Measurements from ENCODE around the gene TTC4. TPM values are rescaled to one million over a fixed set of nuclear protein-coding genes. Genes with fewer than 3 reads are reported as not detected.

Gene TTC4
- total and polyA plus RNA-seq, 2 experiments from 2014 or later: 25.1 to 33.6 TPM

- Histone ChIP-seq H3K4me2 (no peak overlapping the region), H3K36me3 (ENCODE audit: insufficient read depth) (peaks cover 5% of the 10 kb centered on the region), H3K4me3 (no peak overlapping the region), H3K9me2 (ENCODE audit: insufficient read depth) (no peaks in the 10 kb centered on the region), H3K4me1 (ENCODE audit: insufficient read depth) (no peaks in the 10 kb centered on the region), H4K20me1 (replicated peaks; ENCODE audit: insufficient read depth) (no peaks in the 10 kb centered on the region; the same call in 1 of the 2 replicates), H2AFZ (no peak overlapping the region), H3K27me3 (ENCODE audit: insufficient read depth) (no peaks in the 10 kb centered on the region), H3F3A (replicated peaks; ENCODE audit: low read depth) (no peaks in the 10 kb centered on the region), H3K27ac (ENCODE audit: low read depth) (no peak overlapping the region), H3K79me2 (replicated peaks; ENCODE audit: insufficient read depth) (no peaks in the 10 kb centered on the region)
- H3K27me3 Mint-ChIP-seq (ENCODE audit: insufficient read depth, low read depth, poor library complexity): peaks cover 7% of the 10 kb centered on the region
- H3K36me3 Mint-ChIP-seq (ENCODE audit: low read depth): peaks cover 30% of the 10 kb centered on the region
- ATAC-seq: peak; percentile 52; the same call in 1 of the 3 replicates
- peaks cover 2% of the 10 kb centered on the region; the same call in 1 of the 3 replicates for H3K9me3 Mint-ChIP-seq
- DNase-seq (ENCODE audit: low spot score): no peak
- no peak overlapping the region for H3K27ac Mint-ChIP-seq
- peaks cover 2% of the 10 kb centered on the region; the same call in 2 of the 3 replicates for H3K4me1 Mint-ChIP-seq
- TF ChIP-seq NANOG (IDR thresholded peaks at IDR 0.05; ENCODE audit: borderline replicate concordance) (no peak), ETS1 (IDR thresholded peaks at IDR 0.05) (no peak), REST (IDR thresholded peaks at IDR 0.05; ENCODE audit: unreplicated experiment) (no peak), CTCF (conservative IDR thresholded peaks at IDR 0.05; ENCODE audit: low read depth in 2 of 2) (no peak), ZNF331 (CRISPR knock-in tag; IDR thresholded peaks at IDR 0.05; ENCODE audit: low read depth) (no peak), CREB1 (CRISPR knock-in tag; IDR thresholded peaks at IDR 0.05; ENCODE audit: low read depth) (no peak), EZH2 (IDR thresholded peaks at IDR 0.05; ENCODE audit: low read depth, unreplicated experiment) (no peak), ZNF462 (CRISPR knock-in tag; IDR thresholded peaks at IDR 0.05) (no peak), JUNB (IDR thresholded peaks at IDR 0.05; ENCODE audit: unreplicated experiment) (no peak), ZNF114 (CRISPR knock-in tag; IDR thresholded peaks at IDR 0.05) (no peak), POLR2AphosphoS5 (IDR thresholded peaks at IDR 0.05; ENCODE audit: low read depth) (no peak), STAT1 (IDR thresholded peaks at IDR 0.05; ENCODE audit: unreplicated experiment) (no peak), EZH2phosphoT487 (IDR thresholded peaks at IDR 0.05; ENCODE audit: unreplicated experiment) (no peak)
- H3K4me3 Mint-ChIP-seq: no peak overlapping the region
Observed at GRCh38 chr1:54743416-54744226, 28.0 kb downstream of the TTC4 start.

All from GM23338 (cell line).